Transverse colon (tissue), 3 donors: ENCODE measurements around the gene ERG.

Source experiments
- CTCF ChIP-seq, 5 experiments: fragments of 200-600 bp in 3 of 5; fragments of 450-650 bp in 2 of 5; sonication (generic) in 3 of 5; IDR thresholded peaks; 1 replicate in 2 of 5; 2 replicates in 3 of 5; pipeline ENCODE4 v1.5.1; 2016 to 2017; ENCODE audit warnings: antibody characterized with exemption in 5 of 5, inconsistent platforms in 3 of 5, mild to moderate bottlenecking in 2 of 5, moderate library complexity in 1 of 5
- EP300 ChIP-seq: sonication (generic); formaldehyde crosslinking; IDR thresholded peaks from one replicate; pipeline ENCODE4 v1.6.1; 2017; ENCODE audit warnings: antibody characterized with exemption, low read depth

GRCh38 chr21:38542263-38542662 lies 44.0 kb upstream of the ERG start:
- TF ChIP-seq EP300 (no peak), CTCF (IDR thresholded peaks at IDR 0.05) (no peak)
